B cell (primary cell): ENCODE measurements around the gene SLC25A4. TPM values are rescaled to one million over a fixed set of nuclear protein-coding genes. Genes with fewer than 3 reads are reported as not detected.

Experiments used
- ATAC-seq: fragments of 200-7000 bp; cut with Tn5 transposase; one replicate; pipeline ENCODE4 v1.10.0; 2021; ENCODE audit warnings: low read depth, mild to moderate bottlenecking, moderate number of reproducible peaks, moderate library complexity
- CTCF ChIA-PET: fragments of 350-600 bp; sonication (Branson Sonifier 250); formaldehyde crosslinking; loops from one replicate; lab custom pipeline; 2021; ENCODE audit warnings: antibody characterized with exemption, inconsistent platforms; lab: Charles Lee
- POLR2A ChIA-PET: fragments of 350-600 bp; sonication (Branson Sonifier 250); formaldehyde crosslinking; loops from one replicate; lab custom pipeline; 2021; ENCODE audit warnings: antibody characterized with exemption; lab: Charles Lee
- DNase-seq: peaks from one replicate; pipeline ENCODE4 v3.0.0; 2013
- H2AFZ ChIP-seq: 2 replicates; pipeline ENCODE4 v1.6.1; 2012; ENCODE audit warnings: mild to moderate bottlenecking, low read depth, low read length; ENCODE audit not compliant: insufficient read depth, poor library complexity, severe bottlenecking
- H3K27ac ChIP-seq, 2 donors: 1 replicate in 1 of 2; 2 replicates in 1 of 2; pipeline ENCODE4 v1.5.1; 2012 to 2013; ENCODE audit warnings: low read length in 2 of 2, mild to moderate bottlenecking in 2 of 2, moderate library complexity in 1 of 2
- H3K27me3 ChIP-seq, 4 experiments: fragments of 200-600 bp in 1 of 4; sonication (generic) in 1 of 4; replicated peaks in 1 of 4; 1 replicate in 2 of 4; 2 replicates in 2 of 4; pipeline versions ENCODE4 v1.6.1 to v1.7.0; 2013 to 2016; ENCODE audit warnings: low read length in 3 of 4, mild to moderate bottlenecking in 2 of 4, mixed read lengths in 1 of 4, moderate library complexity in 1 of 4; ENCODE audit not compliant: insufficient read depth in 4 of 4, control insufficient read depth in 3 of 4; ENCODE audit errors: control extremely low read depth in 1 of 4
- H3K36me3 ChIP-seq, 2 experiments: replicated peaks in 1 of 2; 1 replicate in 1 of 2; 2 replicates in 1 of 2; pipeline versions ENCODE4 v1.6.1 to v1.7.1; 2013; ENCODE audit warnings: low read length in 1 of 2; ENCODE audit not compliant: insufficient read depth in 2 of 2, control insufficient read depth in 1 of 2; ENCODE audit errors: control extremely low read depth in 1 of 2, extremely low read depth in 1 of 2
- H3K4me1 ChIP-seq, 2 donors: fragments of 200-600 bp in 1 of 2; sonication (generic) in 1 of 2; 1 replicate in 1 of 2; 2 replicates in 1 of 2; pipeline versions ENCODE4 v1.5.1 to v1.6.1; 2013 to 2017; ENCODE audit warnings: low read length in 2 of 2; ENCODE audit not compliant: control insufficient read depth in 2 of 2, insufficient read depth in 2 of 2
- H3K4me2 ChIP-seq: replicated peaks from 2 replicates; pipeline ENCODE3; 2012; ENCODE audit warnings: mild to moderate bottlenecking, low read depth, low read length; ENCODE audit not compliant: poor library complexity, severe bottlenecking
- H3K4me3 ChIP-seq, 5 experiments: fragments of 200-600 bp in 1 of 5; sonication (generic) in 1 of 5; 1 replicate in 3 of 5; 2 replicates in 2 of 5; pipeline versions ENCODE4 v1.5.1 to v1.7.0; 2011 to 2016; ENCODE audit warnings: low read length in 4 of 5, mild to moderate bottlenecking in 4 of 5, low read depth in 2 of 5, control low read depth in 1 of 5, moderate library complexity in 1 of 5; ENCODE audit not compliant: insufficient read depth in 1 of 5; ENCODE audit errors: control extremely low read depth in 1 of 5, extremely low read depth in 1 of 5
- H3K79me2 ChIP-seq: fragments of 200-600 bp; sonication (generic); one replicate; pipeline ENCODE4 v1.6.0; 2016; ENCODE audit warnings: low read length; ENCODE audit not compliant: control insufficient read depth, insufficient read depth
- H3K9ac ChIP-seq: fragments of 200-600 bp; sonication (generic); 2 replicates; pipeline ENCODE4 v1.6.1; 2017; ENCODE audit warnings: mild to moderate bottlenecking, low read length, moderate library complexity
- H3K9me3 ChIP-seq, 3 donors: one replicate each; pipeline versions ENCODE4 v1.6.1 to v1.7.1; 2013; ENCODE audit warnings: low read length in 2 of 3; ENCODE audit not compliant: control insufficient read depth in 2 of 3, insufficient read depth in 1 of 3; ENCODE audit errors: control extremely low read depth in 1 of 3
- H4K20me1 ChIP-seq: 2 replicates; pipeline ENCODE4 v1.6.0; 2012; ENCODE audit warnings: mild to moderate bottlenecking, low read length; ENCODE audit not compliant: insufficient read depth, control insufficient read depth, poor library complexity, severe bottlenecking
- H3K27ac Mint-ChIP-seq: one replicate; pipeline ENCODE4 v1.8.0; 2021; ENCODE audit warnings: mixed read lengths
- H3K27me3 Mint-ChIP-seq: one replicate; pipeline ENCODE4 v1.8.0; 2021; ENCODE audit warnings: mixed read lengths
- H3K4me1 Mint-ChIP-seq: one replicate; pipeline ENCODE4 v1.8.0; 2021; ENCODE audit warnings: mixed read lengths
- H3K4me3 Mint-ChIP-seq: one replicate; pipeline ENCODE4 v1.8.0; 2021; ENCODE audit warnings: mixed read lengths
- H3K9me3 Mint-ChIP-seq: one replicate; pipeline ENCODE4 v1.8.0; 2022; ENCODE audit warnings: mixed read lengths; ENCODE audit not compliant: insufficient read depth
- CTCF ChIP-seq: fragments of 200-600 bp; IDR thresholded peaks from one replicate; pipeline ENCODE4 v1.8.0; 2022; ENCODE audit warnings: antibody characterized with exemption, mild to moderate bottlenecking
- WGBS: methylation state at CpG from one replicate; pipeline ENCODE4 v1.1.5; 2013; ENCODE audit warnings: missing lambda C conversion rate; ENCODE audit not compliant: insufficient coverage; 5-methylcytosine and 5-hydroxymethylcytosine counted together
- intact Hi-C: fragments of 100-400 bp; cut with micrococcal nuclease; formaldehyde crosslinking; loops from one replicate; pipeline ENCODE4 v1.10.0; 2022
- polyA plus RNA-seq: library from polyadenylated mRNA; depleted of rRNA; stranded (reverse); fragments of >200 nt; gene quantifications from 2 replicates; pipeline ENCODE4 v1.2.3, GENCODE V29; 2012
- total RNA-seq, 2 donors: library from RNA; stranded (reverse); fragments of 120-200 nt in 1 of 2; gene quantifications; 1 replicate in 1 of 2; 2 replicates in 1 of 2; pipeline versions ENCODE4 v1.2.3 to v1.2.4, GENCODE V29; 2013 to 2022

The SLC25A4 gene
- total and polyA plus RNA-seq, 2 donors (not counting 1 experiment from before 2014, with no cell fraction given) = 7.3 to 11.7 TPM

DNA sequence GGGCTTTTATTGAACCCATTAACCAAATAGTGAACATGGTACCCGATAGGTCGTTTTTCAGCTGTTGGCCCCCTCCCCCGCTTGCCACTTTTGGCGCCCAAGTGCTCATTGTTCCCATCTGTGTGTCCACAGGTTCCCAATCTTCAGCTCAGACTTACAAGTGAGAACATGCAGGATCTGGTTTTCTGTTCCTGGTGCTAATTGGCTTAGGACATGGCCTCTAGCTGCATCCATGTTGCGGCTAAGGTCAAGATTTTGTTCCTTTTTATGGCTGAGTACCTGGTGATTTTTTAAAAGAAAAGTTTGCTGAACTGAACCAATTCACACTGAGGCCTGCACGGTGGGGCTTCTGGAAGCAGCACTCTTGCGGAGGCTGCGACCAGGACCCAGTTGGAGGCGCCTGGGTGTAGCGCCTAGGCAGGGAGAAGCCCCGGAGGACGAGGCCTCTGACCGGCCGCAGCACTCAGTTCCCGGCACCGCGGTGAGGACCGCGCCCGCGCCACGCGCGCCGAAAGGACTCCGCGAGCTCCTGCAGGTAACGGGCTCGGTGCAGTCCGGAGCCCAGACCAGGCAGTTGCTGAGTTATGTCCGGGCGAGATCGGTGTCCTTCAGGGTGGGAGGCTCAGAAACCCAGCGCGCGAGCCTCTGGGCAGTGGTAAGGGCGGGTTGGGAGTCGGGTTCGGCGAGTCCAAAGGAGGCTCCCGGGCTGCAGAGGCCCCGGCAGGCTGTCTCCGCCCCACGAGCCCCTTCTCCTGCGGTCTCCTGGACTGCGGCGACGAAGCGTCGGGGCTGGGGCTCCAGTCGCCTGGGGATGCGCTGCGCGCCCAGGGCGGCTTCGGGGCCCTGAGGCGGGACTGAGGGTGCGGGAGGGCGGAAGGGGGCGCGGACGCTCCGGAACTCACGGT lies 15.8 kb upstream of the SLC25A4 start:
- CTCF ChIA-PET = interaction anchor here (0.6 to 1.7 kb wide), 3 partner anchors 15 to 342 kb away, joined by 3 to 5 read pairs (median 3); partner anchors contain the start of gene SLC25A4
- peaks cover 20% of the 10 kb centered on the region for H3K4me1 Mint-ChIP-seq
- 16% methylated on average over 63 of the region's 64 CpGs for WGBS

More for the DNA sequence above, 15.8 kb upstream of the SLC25A4 start:
- Histone ChIP-seq H4K20me1 (no peaks in the 10 kb centered on the region), H3K27me3 (peaks cover 0 to 30% (median 17%) of the 10 kb centered on the region in 4 experiments), H3K36me3 (no peaks in the 10 kb centered on the region), H3K79me2 (no peaks in the 10 kb centered on the region), H3K4me3 (peak overlapping the region in 4 of 5 experiments; percentile 54 to 73 (median 60)), H2AFZ (peak overlapping the region; percentile 77), H3K9me3 (peaks cover 0 to 15% (median 0%) of the 10 kb centered on the region in 3 donors), H3K27ac (no peak overlapping the region), H3K9ac (peak overlapping the region; percentile 73), H3K4me2 (peak overlapping the region; percentile 93), H3K4me1 (peaks cover 17 to 25% of the 10 kb centered on the region in 2 donors)
- H3K9me3 Mint-ChIP-seq = no peaks in the 10 kb centered on the region
- ATAC-seq (peak; percentile 34), DNase-seq (peak; percentile 21)
- peak overlapping the region; percentile 69 for H3K4me3 Mint-ChIP-seq
- POLR2A ChIA-PET = no interaction called here
- intact Hi-C loops = no loop called here
- no peak overlapping the region for H3K27ac Mint-ChIP-seq
- no peak for TF ChIP-seq CTCF
- peaks cover 33% of the 10 kb centered on the region for H3K27me3 Mint-ChIP-seq
